Effector CD4-positive, alpha-beta T cell (primary cell): Measurements from ENCODE around the gene MRPS11.
"Not testable (repeated sequence)": the region's sequence is repeated elsewhere in the genome, so short reads cannot be mapped to it uniquely, and the experiment has no call there.

Experiments
- DNase-seq: peaks from one replicate; pipeline ENCODE4 v3.0.0-alpha.2; 2020
- total RNA-seq: gene quantifications from one replicate; lab custom pipeline; 2026; lab: John Stamatoyannopoulos, UW

MRPS11 gene
- total RNA-seq, result 9.8 reads per million, percentile 31 among the genes with 10 or more reads in this experiment

GRCh38 chr15:88467073-88467934 is at the start of gene MRPS11, which contains the start of gene MRPL46:
Gene MRPS11, plus strand, starts transcription at chr15:88467708. Its CDS starts 10 bp downstream, at chr15:88467718.
Gene MRPL46, minus strand, starts transcription at chr15:88467388. Its CDS starts 11 bp downstream, at chr15:88467377.
- DNase-seq, result peak; percentile 91

GRCh38 chr15:88419830-88420229 is 47.7 kb upstream of the MRPS11 start:
- DNase-seq, result no peak

GRCh38 chr15:88423331-88423730 is 44.2 kb upstream of the MRPS11 start:
- no peak for DNase-seq

GRCh38 chr15:88426304-88426703 is 41.2 kb upstream of the MRPS11 start:
- DNase-seq, result no peak

- DNase-seq, result no peak
Measured at GRCh38 chr15:88428053-88428452, 39.5 kb upstream of the MRPS11 start.

- no peak for DNase-seq
Measured at GRCh38 chr15:88428805-88429605, 38.5 kb upstream of the MRPS11 start.

- no peak for DNase-seq
Measured at GRCh38 chr15:88430051-88430450, 37.5 kb upstream of the MRPS11 start.

GRCh38 chr15:88431441-88431840 is 36.1 kb upstream of the MRPS11 start:
- DNase-seq, result no peak

GRCh38 chr15:88433046-88433685 is 34.3 kb upstream of the MRPS11 start:
- DNase-seq, result no peak

- DNase-seq, result not testable (repeated sequence)
Measured at GRCh38 chr15:88434106-88434505, 33.4 kb upstream of the MRPS11 start.

- no peak for DNase-seq
Measured at GRCh38 chr15:88438181-88438580, 29.3 kb upstream of the MRPS11 start.

GRCh38 chr15:88440021-88440420 is 27.5 kb upstream of the MRPS11 start:
- no peak for DNase-seq

GRCh38 chr15:88441076-88441730 is 26.3 kb upstream of the MRPS11 start:
- DNase-seq, result no peak

GRCh38 chr15:88447206-88447605 is 20.3 kb upstream of the MRPS11 start:
- no peak for DNase-seq

GRCh38 chr15:88447741-88448140 is 19.8 kb upstream of the MRPS11 start:
- DNase-seq, result no peak

- no peak for DNase-seq
Measured at GRCh38 chr15:88448991-88449461, 18.5 kb upstream of the MRPS11 start.

- no peak for DNase-seq
Measured at GRCh38 chr15:88449581-88449980, 17.9 kb upstream of the MRPS11 start.

GRCh38 chr15:88450125-88450798 is 17.2 kb upstream of the MRPS11 start:
- peak; percentile 34 for DNase-seq

- no peak for DNase-seq
Measured at GRCh38 chr15:88453651-88454050, 13.9 kb upstream of the MRPS11 start.

- DNase-seq, result no peak
Measured at GRCh38 chr15:88454236-88454635, 13.3 kb upstream of the MRPS11 start.
